GM18511 (cell line): ENCODE data around the gene CRB2.
A peak's percentile ranks its signal among the peaks of the same experiment; 100 is the strongest.

ENCODE experiments used
- ATAC-seq: cut with Tn5 transposase; IDR thresholded peaks from one replicate; pipeline ENCODE4 v1.9.1; 2021; ENCODE audit warnings: mild to moderate bottlenecking, moderate library complexity; ENCODE audit not compliant: unreplicated experiment

CRB2 gene

DNA sequence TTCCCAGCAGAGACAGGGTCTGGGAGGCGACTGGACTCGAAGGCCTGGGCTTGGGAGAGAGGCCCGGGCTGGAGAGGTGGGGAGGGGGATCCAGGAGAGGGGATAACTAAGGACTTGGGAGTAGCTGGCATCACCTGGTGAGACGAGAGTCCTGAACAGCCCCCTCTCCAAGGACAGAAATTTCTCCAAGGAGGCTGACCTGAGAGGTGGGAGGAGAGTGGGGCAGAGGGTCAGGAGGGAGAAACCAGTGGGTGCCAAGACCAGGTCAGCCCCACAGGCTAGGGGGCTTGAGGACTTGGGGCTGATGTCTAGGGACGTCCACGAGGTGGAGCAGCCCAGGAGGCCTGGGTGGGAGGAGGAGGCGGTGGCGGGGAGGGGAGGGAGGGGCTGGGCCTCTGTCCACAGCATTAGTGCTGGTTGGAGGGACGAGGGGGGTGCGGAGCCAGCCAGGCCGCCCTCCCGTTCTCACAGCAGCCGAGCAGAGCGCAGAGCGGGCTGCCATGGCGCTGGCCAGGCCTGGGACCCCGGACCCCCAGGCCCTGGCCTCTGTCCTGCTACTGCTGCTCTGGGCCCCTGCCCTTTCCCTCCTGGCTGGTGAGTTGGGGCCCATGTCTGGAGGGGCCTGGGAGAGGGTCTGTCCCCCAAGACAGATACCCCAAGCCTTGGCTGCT is at the start of gene CRB2:
TSS of gene CRB2 (plus strand) at position 437 of the 671 bp plus-strand sequence. CDS start at position 501, 64 bp downstream.
- ATAC-seq, result no peak

DNA sequence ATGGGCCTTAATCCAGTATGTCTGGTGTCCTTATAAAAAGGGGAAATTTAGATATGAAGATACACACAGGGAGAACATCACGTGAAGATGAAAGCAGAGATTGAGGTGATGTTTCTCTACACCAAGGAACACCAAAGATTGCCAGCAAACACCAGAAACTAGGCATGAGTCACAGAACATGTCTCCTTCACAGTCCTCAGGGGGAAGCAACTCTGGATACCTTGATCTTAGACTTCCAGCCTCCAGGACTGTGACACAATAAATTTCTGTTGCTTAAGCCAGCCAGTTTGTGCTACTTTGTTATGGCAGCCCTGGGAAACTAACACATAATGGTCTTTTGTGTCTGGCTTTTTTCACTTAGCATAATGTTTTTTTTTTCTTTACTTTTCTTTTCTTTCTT is 46.4 kb upstream of the CRB2 start:
- no peak for ATAC-seq

DNA sequence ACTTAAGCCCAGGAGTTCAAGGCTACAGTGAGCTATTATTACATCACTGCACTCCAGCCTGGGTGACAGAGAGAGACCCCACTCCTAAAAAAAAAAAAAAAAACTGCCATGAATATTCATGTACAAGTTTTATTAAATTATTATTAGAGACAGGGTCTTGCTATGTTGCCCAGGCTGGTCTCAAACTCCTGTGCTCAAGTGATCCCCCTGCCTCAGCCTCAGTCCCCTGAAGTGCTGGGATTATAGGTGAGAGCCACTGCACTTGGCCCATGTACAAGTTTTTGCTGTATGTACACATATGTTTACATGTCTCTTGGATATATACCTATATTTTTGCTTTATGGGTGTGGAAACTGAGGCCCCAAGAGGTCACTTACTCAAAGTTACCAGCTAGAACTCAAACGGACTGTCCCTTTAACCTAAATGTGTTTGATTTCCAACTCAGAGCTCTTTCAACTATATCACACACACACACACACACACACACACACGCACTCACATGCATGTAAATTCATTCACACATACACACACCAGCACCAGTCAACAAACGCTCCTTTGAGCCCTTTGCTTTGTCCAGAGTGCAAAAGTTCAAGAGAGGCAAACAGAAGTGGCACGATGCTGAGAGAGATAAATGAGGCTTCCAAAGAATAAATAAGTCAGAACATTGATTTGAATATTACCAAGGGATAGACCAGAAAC is 45.3 kb upstream of the CRB2 start:
- ATAC-seq, result no peak

DNA sequence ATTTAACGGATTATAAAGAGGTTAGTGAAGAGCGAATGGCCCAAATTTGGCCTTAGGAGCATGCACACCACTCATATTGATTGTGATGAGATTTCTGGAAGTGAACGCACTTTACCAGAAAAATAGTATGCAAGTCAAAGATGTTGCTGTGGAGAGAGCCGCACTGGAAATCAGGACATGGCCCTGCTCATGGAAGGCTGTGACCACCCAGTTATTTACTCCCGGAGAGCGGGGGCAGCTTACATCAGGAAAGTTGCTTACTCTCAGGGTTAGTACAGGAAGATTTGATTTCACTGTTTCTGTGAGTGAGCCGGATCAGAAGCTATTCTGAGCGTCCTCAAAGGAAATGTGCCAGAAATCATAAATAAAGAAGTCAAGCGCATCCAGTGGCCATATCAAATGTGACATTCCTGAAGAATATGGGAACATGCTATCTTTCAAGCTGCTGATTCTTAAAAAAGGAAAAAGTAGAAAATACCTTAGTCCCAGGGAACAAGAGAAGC is 44.7 kb upstream of the CRB2 start:
- ATAC-seq, result no peak

DNA sequence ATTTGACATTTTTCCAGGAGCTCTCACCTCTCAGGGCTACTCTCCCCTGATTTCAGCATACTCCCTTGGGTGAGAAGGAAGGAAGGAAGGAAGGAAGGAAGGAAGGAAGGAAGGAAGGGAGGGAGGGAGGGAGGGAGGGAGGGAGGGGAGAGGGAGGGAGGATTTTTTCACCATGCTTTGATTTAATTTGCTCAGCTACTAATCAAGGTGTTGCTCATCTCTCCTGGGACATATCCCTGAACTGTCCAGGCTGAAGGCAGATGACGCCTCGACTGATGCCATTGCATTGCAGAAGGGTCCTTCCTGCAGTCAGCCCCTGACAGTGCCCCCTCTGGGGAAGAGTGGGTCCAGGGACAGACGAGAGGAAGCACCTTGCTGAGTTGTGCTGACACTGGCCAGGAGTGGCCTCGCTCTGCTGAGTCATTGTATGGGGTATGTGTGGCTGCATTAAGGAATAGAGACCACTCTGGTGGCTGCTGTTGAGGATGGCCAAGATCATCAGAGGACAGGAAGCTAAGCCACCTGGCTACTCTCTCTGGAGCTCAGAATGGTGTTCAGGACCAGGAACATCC is 43.6 kb upstream of the CRB2 start:
- no peak for ATAC-seq

DNA sequence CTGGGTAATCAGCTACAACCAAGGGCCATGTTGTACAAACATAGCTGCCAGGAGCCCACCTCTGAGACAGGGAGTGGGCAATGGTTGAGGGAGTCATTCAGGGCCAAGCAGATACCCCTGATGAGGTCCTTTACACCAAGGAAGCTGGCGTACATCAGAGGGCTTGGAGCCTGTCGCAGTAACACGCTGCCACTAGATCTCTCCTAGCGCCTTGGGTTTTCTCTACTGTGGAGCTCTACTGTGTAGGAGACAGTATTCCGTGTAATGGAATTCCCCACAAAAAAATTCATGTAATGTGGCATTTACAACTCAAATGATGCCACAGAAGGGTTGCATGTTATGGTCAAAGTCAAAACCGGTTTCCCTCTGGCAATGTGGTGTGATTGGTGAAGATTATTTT is 41.4 kb upstream of the CRB2 start:
- no peak for ATAC-seq

DNA sequence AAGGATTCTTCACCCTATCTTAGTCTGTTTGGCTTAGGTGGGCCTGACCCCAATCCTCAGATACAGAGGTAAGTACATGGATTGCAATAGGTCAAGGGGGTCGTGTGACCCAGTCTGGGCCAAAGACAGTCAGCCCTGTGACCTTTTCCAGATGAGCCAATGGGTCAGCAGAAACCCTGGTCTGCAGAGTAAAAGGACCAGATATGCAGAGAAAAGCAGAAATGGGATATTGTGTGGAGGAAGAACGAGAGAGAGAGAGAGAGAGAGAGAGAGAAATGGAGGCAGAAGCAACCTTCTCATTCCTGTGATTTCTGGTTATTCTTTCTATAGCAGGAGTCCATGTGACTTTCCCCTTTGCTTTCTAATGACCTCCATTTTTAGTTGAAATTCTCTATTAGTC is 40.4 kb upstream of the CRB2 start:
- no peak for ATAC-seq

DNA sequence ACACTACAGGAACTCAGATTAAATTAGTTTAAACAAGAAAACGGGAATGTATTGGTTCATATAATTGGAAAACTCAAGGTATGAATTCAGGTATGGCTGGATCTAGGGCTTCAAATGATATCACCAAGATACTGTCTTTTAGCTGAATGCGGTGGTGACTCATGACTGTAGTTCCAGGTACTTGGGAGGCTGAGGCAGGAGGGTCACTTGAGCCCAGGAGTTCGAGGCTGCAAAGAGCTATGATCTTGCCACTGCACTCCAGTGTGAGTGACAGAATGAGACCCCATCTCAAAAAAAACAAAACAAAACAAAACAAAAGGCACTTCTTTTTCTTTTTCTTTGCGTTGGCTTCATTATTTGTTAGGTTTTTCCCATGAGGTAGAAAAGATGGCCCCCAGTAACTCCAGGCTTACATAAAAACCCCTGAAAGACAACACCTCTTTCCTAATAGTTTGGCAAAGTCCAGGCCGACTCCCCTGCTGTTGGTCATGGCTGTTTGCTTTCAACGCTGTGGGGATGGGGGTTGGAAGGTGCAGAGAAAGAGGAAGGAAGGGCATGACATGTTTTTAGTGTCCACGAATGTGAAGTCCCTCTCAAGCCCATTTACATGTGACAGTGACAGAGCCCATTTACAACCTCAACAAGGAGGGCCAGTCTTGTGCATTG is 39.8 kb upstream of the CRB2 start:
- ATAC-seq, result no peak

DNA sequence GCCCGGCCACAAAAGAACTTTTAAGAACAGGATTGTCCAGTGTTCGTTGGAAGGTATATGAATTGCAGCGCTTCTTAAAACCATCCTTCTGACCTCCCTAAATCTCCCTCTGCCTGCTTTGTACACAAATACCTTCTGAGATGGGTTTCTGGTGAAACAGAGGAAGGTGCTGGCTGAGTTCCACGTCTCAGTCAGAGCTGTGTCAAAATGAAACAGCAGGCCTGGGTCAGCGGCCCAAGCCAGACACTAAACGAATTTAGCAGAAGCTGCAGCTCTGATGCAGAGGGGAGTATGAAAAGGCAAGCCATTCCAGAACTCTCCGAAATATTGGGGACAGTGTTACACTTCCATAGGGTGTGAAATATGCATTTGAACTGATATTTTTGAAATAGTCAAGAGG is 37.8 kb upstream of the CRB2 start:
- peak; percentile 64 for ATAC-seq

DNA sequence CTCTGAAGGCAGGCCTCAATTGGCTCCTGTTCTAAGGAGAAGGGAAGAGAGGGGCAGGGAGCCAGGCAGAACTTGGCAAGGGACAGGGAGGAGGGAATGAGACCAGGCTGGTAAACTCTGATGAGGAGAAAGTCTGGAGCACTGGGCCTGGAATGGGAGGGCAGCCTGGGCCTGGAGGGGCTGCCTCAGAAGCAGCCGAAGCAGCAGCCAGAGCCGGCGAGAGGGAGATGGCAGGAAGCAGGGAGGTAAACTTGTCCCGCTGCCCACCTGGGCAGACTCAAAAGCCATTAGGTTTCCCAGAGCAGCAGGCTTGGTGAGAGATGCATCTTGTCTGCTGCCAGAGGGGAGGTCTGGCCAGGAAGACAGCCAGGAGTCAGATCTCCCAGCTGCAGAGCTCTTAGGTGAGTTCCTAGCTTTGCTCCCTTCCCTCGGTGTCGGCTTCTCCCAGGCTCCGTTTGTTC is 37.0 kb upstream of the CRB2 start:
- ATAC-seq, result no peak

DNA sequence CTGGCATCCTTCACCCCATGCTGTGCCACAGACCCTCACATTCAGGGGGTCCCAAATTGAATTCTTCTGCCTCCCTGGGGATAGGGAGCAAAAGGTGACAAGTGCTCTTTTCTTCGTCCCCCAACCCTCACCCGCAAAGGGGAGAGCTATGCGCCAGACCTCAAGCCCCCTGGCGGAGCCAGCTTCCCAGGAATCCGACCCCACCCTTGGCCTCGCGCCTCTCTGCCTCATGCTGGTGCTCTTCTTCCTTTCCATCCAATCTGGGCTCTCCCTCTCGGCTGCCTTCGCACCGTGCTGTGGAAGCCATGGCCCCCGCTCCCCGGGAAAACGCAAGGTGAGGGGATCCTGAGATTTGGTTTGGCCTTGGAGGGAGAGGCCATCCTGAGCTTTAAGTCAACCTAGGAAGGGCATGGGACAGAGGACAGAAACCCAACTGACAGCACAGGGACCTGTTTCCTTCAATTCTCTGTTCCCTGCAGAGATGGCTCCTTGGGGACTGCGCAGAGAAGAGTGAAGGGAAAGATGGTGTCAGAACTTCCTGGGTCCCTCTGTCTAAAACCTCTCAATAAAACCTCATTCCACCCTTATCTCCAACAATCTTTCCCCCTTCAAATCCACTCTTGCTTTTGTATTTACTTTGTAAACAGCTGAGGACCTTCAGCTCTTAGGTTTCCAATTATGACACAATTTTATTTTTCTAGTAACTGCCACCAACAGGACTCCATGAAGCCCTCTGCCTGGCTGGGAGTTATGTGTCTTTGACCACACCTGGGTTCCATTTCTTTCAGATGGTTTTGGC is 36.3 kb upstream of the CRB2 start:
- no peak for ATAC-seq

DNA sequence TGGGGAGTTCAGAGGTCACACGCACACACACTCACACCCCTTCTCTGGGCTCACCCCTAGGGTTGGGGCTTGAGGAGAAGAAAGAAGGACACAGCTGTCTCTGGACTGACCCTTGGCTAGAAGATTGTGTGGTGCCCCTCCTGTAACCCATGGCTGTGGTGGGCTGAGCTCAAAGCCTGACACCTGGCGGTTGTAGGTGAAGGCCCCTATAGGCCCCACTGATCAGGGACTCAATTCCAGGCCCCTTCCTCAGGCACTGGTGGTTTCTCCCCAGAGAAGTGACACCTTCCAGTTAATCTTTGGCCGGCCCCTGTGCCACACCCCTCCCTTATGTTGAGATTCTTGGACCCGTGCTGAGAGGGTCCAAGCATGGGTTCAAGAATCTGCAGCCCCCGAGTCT is 35.2 kb upstream of the CRB2 start:
- no peak for ATAC-seq

DNA sequence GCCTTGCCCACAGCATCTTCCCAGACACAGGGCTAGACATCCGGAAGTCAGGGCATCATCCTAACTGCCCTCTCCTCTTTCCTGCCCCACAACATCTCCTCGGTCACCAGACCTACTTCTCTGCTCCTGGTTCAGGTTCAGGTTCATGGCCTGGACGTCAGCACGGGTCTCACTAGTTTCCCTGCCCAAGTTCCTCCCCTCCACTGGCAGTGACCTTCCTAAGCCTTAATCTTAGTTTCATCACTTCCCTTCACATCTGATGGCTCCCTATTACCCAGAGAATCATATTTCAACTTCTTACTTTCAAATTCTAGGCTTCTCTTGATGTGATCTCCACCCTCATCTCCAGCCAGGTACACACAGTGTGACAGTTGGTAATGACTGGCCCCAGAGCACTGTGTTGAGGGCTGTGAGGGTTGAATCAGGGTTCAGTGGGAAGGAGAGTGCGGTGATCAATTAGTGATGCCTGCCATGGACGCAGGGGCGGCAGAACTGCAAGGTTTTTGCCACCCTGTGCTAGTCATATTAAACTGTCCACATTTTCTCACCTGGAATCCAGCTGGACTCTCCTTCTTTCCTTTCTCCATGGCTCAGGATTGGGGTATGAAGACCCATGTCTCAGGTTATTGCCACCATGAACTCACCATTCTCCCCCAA is 34.3 kb upstream of the CRB2 start:
- no peak for ATAC-seq

DNA sequence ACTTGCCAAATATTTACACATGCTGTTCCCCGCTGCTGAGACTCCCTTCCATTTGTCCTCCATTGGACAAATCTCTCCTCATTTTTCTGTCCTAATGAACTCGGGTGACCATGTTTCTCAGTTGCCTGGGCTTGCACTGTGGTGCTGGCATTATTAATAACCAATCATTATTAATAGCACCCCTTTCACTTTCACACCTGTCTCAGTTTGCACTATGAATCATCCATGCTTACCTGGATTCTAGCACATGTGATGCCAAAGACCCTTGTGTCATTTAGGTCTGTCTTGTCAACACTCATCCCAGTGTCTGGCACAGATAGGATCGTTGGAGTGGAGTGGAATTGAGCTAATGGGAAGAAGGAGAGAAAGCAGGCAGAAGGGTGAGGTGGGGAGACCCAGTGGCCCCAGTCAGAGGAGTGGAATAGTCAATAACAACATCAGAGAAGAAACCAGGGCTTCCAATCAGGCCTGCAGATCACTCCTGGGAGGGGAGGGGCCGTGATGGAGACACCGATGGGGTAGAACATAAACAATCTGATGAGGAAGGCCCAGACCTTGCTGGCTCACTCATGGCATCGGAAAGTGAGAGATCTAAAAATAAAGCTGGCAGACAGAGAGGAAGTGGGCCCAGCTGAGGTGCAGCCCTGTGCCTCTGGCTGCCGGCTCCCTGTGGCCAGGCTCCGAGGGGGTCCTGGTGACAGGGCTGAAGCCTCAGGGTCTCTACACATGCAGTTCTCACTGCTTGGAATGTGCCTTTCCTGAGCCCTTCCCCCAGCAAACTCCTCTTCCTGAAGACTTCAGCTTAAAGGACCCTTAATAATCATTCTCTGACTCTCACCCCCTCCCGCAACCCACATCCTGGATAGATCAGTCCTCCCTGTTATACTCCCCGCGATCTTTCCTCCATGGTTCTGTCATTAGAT is 33.5 kb upstream of the CRB2 start:
- peak; percentile 61 for ATAC-seq

DNA sequence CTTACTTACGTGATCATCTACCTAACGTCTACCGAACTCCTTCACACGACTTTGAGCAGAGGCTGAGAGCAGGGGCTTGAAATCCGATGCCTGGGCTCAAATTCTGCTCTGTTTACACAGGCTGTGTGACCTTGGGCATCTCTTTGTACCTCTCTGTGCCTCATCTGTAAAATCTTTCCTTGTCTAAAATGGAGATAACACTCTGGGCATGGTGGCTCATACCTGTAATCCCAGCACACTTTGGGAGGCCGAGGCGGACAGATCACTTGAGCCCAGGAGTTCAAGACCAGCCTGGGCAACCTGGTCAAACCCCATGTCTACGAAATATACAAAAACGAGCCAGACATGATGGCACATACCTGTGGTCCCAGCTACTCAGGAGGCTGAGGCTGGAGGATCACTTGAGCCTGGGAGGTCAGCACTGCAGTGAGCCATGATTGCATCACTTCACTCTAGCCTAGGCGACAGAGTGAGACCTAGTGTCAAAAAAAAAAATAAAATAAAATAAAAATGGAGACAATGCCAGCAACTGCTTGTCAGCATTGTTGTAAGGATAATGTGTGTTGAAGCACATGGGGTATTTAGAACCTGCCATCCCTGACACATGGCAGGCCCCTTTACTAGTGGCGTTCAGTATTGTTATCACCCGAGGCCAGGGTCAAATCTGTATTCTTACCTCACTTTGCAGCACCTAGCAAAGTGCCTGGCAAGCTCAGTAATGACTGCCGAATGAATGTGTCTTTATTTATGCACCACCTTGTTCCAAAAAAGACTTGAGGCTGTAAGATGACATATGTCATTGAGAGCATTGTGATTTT is 32.6 kb upstream of the CRB2 start:
- ATAC-seq, result no peak

DNA sequence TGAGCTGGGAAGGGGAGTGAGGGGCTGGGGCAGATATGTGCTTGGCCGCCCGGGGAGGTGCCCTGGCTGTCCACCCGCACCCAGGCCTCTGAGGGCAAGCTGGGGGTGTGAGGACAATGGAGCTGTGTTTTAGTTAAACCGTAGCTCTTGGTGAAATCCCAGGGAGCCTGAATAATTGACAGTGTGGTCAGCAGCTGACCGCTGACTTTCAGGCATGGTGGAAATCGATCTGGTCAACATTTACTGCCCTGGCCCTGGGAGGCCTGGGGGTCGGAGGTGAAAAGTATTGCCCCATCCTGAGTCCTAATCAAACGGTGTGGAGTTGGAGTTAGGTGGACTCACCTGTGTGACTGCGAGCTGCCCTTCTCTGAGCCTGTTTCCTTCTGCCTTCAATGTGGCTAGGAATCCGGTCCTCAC is 31.2 kb upstream of the CRB2 start:
- ATAC-seq, result no peak

DNA sequence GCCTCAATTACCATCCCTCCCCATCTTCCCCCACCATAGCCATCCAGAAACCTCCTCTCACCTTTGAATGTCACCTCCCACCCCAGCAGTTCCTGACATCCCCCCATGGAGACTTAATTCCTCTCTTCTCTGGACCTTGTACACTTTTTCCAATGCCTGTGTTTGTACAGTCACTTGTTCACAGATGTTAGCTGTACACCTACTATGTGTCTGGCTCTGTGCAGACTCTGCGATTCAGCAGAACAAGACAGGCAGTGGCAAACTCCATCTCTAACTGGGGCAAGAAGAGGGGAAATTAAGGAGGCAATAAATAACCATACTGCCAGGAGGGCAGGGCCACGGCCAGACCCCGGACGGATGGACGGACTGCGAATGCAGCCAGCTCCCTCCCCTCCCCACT is 29.8 kb upstream of the CRB2 start:
- no peak for ATAC-seq

DNA sequence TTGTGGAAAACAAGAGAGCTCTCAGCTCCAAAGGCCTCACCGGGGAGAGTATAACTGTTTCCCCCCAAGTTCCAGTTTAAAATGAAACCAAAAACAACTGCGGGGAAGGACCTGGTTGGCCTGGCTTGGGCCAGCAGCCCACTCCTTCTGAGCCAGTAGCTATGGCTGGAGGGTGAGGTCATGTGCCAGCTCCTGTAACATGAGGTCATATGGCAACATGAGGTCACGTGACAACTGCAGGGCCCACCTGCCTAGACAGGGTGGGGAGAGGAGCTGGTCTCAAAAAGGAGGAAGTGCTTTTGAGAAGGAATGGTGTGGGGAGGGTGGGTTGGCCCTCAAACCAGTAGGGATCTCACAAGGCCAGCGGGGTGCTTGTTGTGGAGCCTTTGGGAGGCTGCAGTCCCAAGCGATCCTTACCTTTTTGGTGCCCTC is 29.3 kb upstream of the CRB2 start:
- peak; percentile 58 for ATAC-seq
